GM12872 (cell line): ENCODE measurements around the gene ADK.

Experiments
- TF ChIP-seq, protein P1 (sequence below): IDR thresholded peaks from 3 replicates; pipeline ENCODE4 v1.5.1; 2011; ENCODE audit warnings: low read depth, mild to moderate bottlenecking, low read length, moderate library complexity; ENCODE audit not compliant: insufficient read depth

The ADK gene

DNA sequence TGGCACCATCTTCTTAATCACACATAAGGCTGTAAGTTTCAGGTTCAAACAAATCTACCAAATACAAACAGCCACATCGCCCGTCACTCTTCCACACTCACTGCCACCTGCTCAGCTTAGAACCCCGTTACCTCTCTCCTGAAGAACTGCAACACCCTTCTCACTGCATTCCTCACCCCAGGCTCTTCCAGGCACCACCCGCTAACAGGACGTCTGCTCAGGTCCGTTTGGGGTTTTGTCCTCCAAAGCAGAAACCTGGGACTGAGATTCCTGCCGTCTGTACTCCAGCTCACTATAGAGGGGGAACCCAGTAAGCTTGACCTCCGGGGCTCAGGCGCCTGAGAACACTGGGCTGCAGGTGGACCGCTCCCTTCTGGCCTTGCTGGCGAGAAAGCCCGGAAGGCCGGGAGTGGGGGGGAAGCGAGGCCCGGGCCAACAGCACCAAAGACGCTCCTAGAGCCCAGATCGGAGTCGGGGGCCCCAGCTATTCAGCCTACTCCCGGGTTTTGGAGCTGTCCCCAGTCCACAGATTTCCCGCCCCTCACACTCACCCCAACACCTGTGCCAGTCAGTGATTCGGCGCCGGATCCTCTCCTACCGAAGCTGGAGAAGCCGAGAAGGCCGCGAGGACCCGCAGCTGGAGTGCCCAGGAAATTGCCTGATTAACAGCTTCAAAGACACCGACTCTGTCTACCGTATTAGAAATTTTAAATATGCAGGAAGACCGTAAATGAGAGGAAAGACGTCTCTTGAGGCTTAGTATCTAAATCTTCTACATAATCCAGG is 624 bp upstream of the ADK start, which contains the start of gene AP3M1:
Gene AP3M1 (minus strand): TSS at position 625 of the 786 bp plus-strand sequence. CDS start 12,449 bp downstream, outside the sequence.
- TF ChIP-seq, protein P1, sequence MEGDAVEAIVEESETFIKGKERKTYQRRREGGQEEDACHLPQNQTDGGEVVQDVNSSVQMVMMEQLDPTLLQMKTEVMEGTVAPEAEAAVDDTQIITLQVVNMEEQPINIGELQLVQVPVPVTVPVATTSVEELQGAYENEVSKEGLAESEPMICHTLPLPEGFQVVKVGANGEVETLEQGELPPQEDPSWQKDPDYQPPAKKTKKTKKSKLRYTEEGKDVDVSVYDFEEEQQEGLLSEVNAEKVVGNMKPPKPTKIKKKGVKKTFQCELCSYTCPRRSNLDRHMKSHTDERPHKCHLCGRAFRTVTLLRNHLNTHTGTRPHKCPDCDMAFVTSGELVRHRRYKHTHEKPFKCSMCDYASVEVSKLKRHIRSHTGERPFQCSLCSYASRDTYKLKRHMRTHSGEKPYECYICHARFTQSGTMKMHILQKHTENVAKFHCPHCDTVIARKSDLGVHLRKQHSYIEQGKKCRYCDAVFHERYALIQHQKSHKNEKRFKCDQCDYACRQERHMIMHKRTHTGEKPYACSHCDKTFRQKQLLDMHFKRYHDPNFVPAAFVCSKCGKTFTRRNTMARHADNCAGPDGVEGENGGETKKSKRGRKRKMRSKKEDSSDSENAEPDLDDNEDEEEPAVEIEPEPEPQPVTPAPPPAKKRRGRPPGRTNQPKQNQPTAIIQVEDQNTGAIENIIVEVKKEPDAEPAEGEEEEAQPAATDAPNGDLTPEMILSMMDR: no peak

- TF ChIP-seq, protein P1: no peak
Measured at GRCh38 chr10:74151879-74152722, 1.1 kb downstream of the ADK start.

DNA sequence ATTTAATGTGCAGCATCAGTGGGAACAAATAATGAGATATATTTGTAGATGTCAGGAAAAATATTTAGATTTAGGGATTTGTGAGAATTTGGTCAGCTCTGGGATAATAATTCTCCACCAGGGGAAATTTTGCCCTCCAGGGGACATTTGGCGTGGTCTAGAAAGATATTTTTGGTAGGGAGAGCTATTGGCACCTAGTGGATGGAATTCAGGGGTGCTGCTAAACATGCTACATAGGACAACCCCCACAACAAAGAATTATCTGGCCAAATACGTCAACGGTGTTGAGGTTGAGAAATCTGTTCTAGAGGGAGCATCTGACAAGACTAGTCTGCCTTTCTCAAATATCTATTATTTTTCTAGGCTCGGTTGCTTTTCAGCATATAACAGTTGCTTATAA is 2.1 kb downstream of the ADK start:
- TF ChIP-seq, protein P1: no peak

DNA sequence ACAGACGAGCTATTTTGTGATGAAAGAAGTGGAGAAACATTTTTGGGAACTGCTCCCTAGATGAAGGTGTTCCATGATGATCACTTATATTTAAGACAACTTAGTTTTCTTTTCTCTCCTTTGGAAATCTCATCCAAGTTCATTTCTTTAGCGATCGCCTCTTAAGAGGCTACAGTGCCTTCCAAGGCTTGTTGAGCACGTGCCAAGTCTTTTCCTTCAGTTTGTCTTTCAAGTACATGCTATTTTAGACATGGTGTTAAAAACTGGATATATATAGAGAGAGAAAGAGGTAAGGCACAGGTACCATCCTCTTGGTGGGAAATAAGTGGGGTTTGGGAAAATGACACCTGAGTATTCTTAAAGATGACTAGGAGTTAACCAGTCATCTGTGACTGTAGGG is 2.7 kb downstream of the ADK start:
- TF ChIP-seq, protein P1: no peak

GRCh38 chr10:74156919-74157289 is 5.9 kb downstream of the ADK start:
- TF ChIP-seq, protein P1: no peak

- TF ChIP-seq, protein P1: no peak
Measured at GRCh38 chr10:74160013-74160412, 9.0 kb downstream of the ADK start.

DNA sequence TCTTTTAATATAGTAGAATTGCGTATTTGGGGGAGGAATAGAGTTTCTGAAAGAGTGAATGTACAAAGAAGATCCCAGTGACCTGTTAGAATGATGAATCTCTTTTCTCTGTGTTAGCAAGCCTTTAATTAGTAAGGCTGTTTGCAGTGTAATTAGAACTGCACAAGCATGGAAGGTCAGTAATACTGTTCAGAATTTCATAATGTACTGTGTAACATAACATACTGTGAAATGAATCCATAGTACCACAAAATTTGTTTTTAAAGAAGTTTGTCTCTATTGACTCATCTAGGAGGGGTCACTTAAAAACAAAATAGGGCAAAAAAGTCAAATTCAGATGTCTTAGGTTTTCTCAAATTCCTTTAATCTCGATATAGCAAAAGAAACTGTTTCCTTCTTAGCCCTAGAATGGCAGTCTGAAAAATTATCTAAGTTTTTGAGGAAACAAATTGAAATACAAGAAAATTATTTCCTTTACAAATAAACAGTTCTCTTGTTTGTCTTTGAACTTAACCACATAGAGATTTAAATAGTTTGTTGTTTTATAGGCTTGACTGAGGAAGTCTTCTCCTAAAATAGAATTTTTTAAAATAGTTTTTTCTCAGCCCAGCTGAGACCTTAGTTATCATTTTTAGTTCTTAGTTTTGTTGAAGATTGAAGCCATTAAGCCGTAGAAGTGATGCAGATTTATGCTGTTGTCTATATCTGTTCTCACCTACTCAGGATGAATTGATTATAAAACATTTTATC is 12.5 kb downstream of the ADK start:
- TF ChIP-seq, protein P1: no peak
